Measurements from ENCODE around the gene KCTD13. TPM values are rescaled to one million over a fixed set of nuclear protein-coding genes. Genes with fewer than 3 reads are reported as not detected.

KCTD13 gene
- total RNA-seq, 4 donors from 2014 or later = 40.3 to 110 (median 57.4) TPM

GRCh38 chr16:29858149-29858849, 67.7 kb downstream of the KCTD13 start:
- H3K4me1 ChIP-seq = peaks cover 10 to 19% (median 16%) of the 10 kb centered on the region in 4 donors
- DNase-seq = no peak
- H3K36me3 ChIP-seq = peaks cover 0 to 24% (median 10%) of the 10 kb centered on the region in 4 donors
- no peaks in the 10 kb centered on the region for H3K9me3 ChIP-seq
- WGBS, 2 donors (ENCODE audit: low coverage in 1 of 2) = 83 to 90% methylated on average over 4 to 10 of the region's 10 CpGs
- intact Hi-C loops (cut with DNase I; ENCODE audit: low total_unique reads) (loop anchor here (10.0 kb wide), 1 partner anchor 153 kb away; no protein-coding TSS in a partner anchor), in situ Hi-C loops (cut with MboI; ENCODE audit: low pct_ligation_motif_present in 1 of 4, low pct_unique_long_range_greater_than_20kb in 1 of 4, low sequenced_read_pairs in 3 of 4) (loop anchor here in 2 of 4 donors (25.0 kb wide), 1 partner anchor 154 kb away; the partner anchor contains the start of genes C16orf92 (in 2 of the 2) and DOC2A (in 2 of the 2))
- no peaks in the 10 kb centered on the region for H3K27me3 ChIP-seq
- no peak overlapping the region for H3K4me3 ChIP-seq
- no peak for TF ChIP-seq CTCF (IDR thresholded peaks at IDR 0.05)
- TF ChIP-seq POLR2A (IDR thresholded peaks at IDR 0.05) = no peak
- H3K27ac ChIP-seq = no peak overlapping the region

GRCh38 chr16:29857133-29857760, 68.8 kb downstream of the KCTD13 start:
- 47 to 72% methylated on average over 3 to 7 of the region's 7 CpGs for WGBS, 2 donors (ENCODE audit: low coverage in 1 of 2)
- no peak overlapping the region for H3K4me3 ChIP-seq
- H3K9me3 ChIP-seq = no peaks in the 10 kb centered on the region
- H3K36me3 ChIP-seq = peaks cover 0 to 24% (median 10%) of the 10 kb centered on the region in 4 donors
- TF ChIP-seq POLR2A (IDR thresholded peaks at IDR 0.05) (no peak), EP300 (IDR thresholded peaks at IDR 0.05; ENCODE audit: low read depth) (no peak), CTCF (IDR thresholded peaks at IDR 0.05) (no peak), POLR2AphosphoS5 (IDR thresholded peaks at IDR 0.05) (no peak)
- DNase-seq = no peak
- peaks cover 10 to 17% (median 14%) of the 10 kb centered on the region in 4 donors for H3K4me1 ChIP-seq
- intact Hi-C loops (cut with DNase I; ENCODE audit: low total_unique reads) (loop anchor here (10.0 kb wide), 1 partner anchor 152 kb away; no protein-coding TSS in a partner anchor), in situ Hi-C loops (cut with MboI; ENCODE audit: low pct_ligation_motif_present in 1 of 4, low pct_unique_long_range_greater_than_20kb in 1 of 4, low sequenced_read_pairs in 3 of 4) (loop anchor here in 2 of 4 donors (25.0 kb wide), 1 partner anchor 155 kb away; the partner anchor contains the start of genes C16orf92 (in 2 of the 2) and DOC2A (in 2 of the 2))
- no peaks in the 10 kb centered on the region for H3K27me3 ChIP-seq
- H3K27ac ChIP-seq = no peak overlapping the region

Other genes with a start within 250 kb of the KCTD13 start
- 10 to 100 TPM; 14.3 to 65.8 (median 26.3) TPM for gene QPRT, start 247.0 kb downstream of the KCTD13 start, total RNA-seq
- gene C16orf54, start 180.2 kb downstream of the KCTD13 start, total RNA-seq = 1 to 10 TPM in 3 of 4 donors, not detected in 1; 3.0 to 8.2 (median 3.8) TPM
- gene ZG16, start 148.0 kb downstream of the KCTD13 start, total RNA-seq = 1,000 to 10,000 TPM in 1 of 4 donors, 100 to 1,000 TPM in 1, 10 to 100 TPM in 2; 73.4 to 1,268 (median 104) TPM
- 100 to 1,000 TPM in 1 of 4 donors, 10 to 100 TPM in 3; 37.6 to 159 (median 59.5) TPM for gene KIF22, start 135.5 kb downstream of the KCTD13 start, total RNA-seq
- 100 to 1,000 TPM; 170 to 292 (median 233) TPM for gene MAZ, start 119.7 kb downstream of the KCTD13 start, total RNA-seq
- gene PRRT2, start 114.0 kb downstream of the KCTD13 start, total RNA-seq = 1 to 10 TPM in 3 of 4 donors, not detected in 1; 1.4 to 6.0 (median 1.9) TPM
- 10 to 100 TPM; 28.8 to 47.5 (median 32.3) TPM for gene PAGR1, start 110.1 kb downstream of the KCTD13 start, total RNA-seq
- gene MVP, start 105.8 kb downstream of the KCTD13 start, total RNA-seq = 100 to 1,000 TPM; 483 to 654 (median 553) TPM
- gene CDIPT, start 63.0 kb downstream of the KCTD13 start, total RNA-seq = 100 to 1,000 TPM in 1 of 4 donors, 10 to 100 TPM in 3; 58.5 to 139 (median 94.5) TPM
- 1 to 10 TPM; 2.0 to 9.7 (median 6.3) TPM for gene SEZ6L2, start 26.7 kb downstream of the KCTD13 start, total RNA-seq
- gene ASPHD1, start 25.7 kb downstream of the KCTD13 start, total RNA-seq = 1 to 10 TPM in 2 of 4 donors, under 1 TPM in 1, not detected in 1; 0.40 to 1.2 (median 1.1) TPM
- 100 to 1,000 TPM; 149 to 210 (median 158) TPM for gene TMEM219, start 35.9 kb upstream of the KCTD13 start, total RNA-seq
- gene TAOK2, start 47.6 kb upstream of the KCTD13 start, total RNA-seq = 100 to 1,000 TPM in 1 of 4 donors, 10 to 100 TPM in 3; 54.6 to 103 (median 68.1) TPM
- gene HIRIP3, start 69.4 kb upstream of the KCTD13 start, total RNA-seq = 10 to 100 TPM in 2 of 4 donors, 1 to 10 TPM in 2; 1.8 to 11.7 (median 8.8) TPM
- 10 to 100 TPM; 65.6 to 94.3 (median 73.0) TPM for gene INO80E, start 70.0 kb upstream of the KCTD13 start, total RNA-seq
- gene DOC2A, start 84.8 kb upstream of the KCTD13 start, total RNA-seq = 10 to 100 TPM in 1 of 4 donors, 1 to 10 TPM in 3; 7.2 to 28.8 (median 9.7) TPM
- gene C16orf92, start 97.0 kb upstream of the KCTD13 start, total RNA-seq = not detected
- gene TLCD3B, start 105.0 kb upstream of the KCTD13 start, total RNA-seq = not detected
- 1,000 to 10,000 TPM in 2 of 4 donors, 100 to 1,000 TPM in 2; 778 to 1,392 (median 1,174) TPM for gene ALDOA, start 139.5 kb upstream of the KCTD13 start, total RNA-seq
- 10 to 100 TPM; 17.7 to 92.3 (median 74.3) TPM for gene PPP4C, start 149.8 kb upstream of the KCTD13 start, total RNA-seq
- 1 to 10 TPM in 1 of 4 donors, under 1 TPM in 1, not detected in 2; 0.82 to 2.2 TPM for gene TBX6, start 165.7 kb upstream of the KCTD13 start, total RNA-seq
- gene YPEL3, start 170.0 kb upstream of the KCTD13 start, total RNA-seq = 100 to 1,000 TPM in 3 of 4 donors, 10 to 100 TPM in 1; 90.8 to 154 (median 125) TPM
- 10 to 100 TPM in 3 of 4 donors, 1 to 10 TPM in 1; 9.4 to 33.3 (median 30.4) TPM for gene GDPD3, start 187.3 kb upstream of the KCTD13 start, total RNA-seq
- gene MAPK3, start 197.0 kb upstream of the KCTD13 start, total RNA-seq = 100 to 1,000 TPM; 226 to 448 (median 244) TPM